ENCODE data around the gene IFT27.
"Not testable (repeated sequence)": the region's sequence is repeated elsewhere in the genome, so short reads cannot be mapped to it uniquely, and the experiment has no call there.

IFT27 gene

GRCh38 chr22:36745301-36745995 lies 30.5 kb downstream of the IFT27 start:
- DNase-seq (ENCODE audit: low read depth in 2 of 3, low spot score in 1 of 3) = no peak

GRCh38 chr22:36744791-36745190 lies 31.1 kb downstream of the IFT27 start:
- no peak for DNase-seq (ENCODE audit: low read depth in 2 of 3, low spot score in 1 of 3)

- no peak for DNase-seq (ENCODE audit: low read depth in 2 of 3, low spot score in 1 of 3)
Observed at GRCh38 chr22:36744413-36744765, 31.5 kb downstream of the IFT27 start.

GRCh38 chr22:36743591-36744412 lies 32.1 kb downstream of the IFT27 start:
- no peak for DNase-seq (ENCODE audit: low read depth in 2 of 3, low spot score in 1 of 3)

- no peak for DNase-seq (ENCODE audit: low read depth in 2 of 3, low spot score in 1 of 3)
Observed at GRCh38 chr22:36743011-36743410, 32.9 kb downstream of the IFT27 start.

GRCh38 chr22:36741968-36742367 lies 34.0 kb downstream of the IFT27 start:
- DNase-seq (ENCODE audit: low read depth in 2 of 3, low spot score in 1 of 3) = no peak

- no peak for DNase-seq (ENCODE audit: low read depth in 2 of 3, low spot score in 1 of 3)
Observed at GRCh38 chr22:36741204-36741793, 34.6 kb downstream of the IFT27 start.

GRCh38 chr22:36740716-36741115 lies 35.2 kb downstream of the IFT27 start:
- no peak for DNase-seq (ENCODE audit: low read depth in 2 of 3, low spot score in 1 of 3)

GRCh38 chr22:36739185-36739584 lies 36.7 kb downstream of the IFT27 start:
- no peak for DNase-seq (ENCODE audit: low read depth in 2 of 3, low spot score in 1 of 3)

GRCh38 chr22:36738416-36739020 lies 37.4 kb downstream of the IFT27 start:
- DNase-seq (ENCODE audit: low read depth in 2 of 3, low spot score in 1 of 3) = no peak

- no peak for DNase-seq (ENCODE audit: low read depth in 2 of 3, low spot score in 1 of 3)
Observed at GRCh38 chr22:36737776-36738175, 38.1 kb downstream of the IFT27 start.

GRCh38 chr22:36736701-36737320 lies 39.1 kb downstream of the IFT27 start:
- no peak for DNase-seq (ENCODE audit: low read depth in 2 of 3, low spot score in 1 of 3)

GRCh38 chr22:36734171-36735058 lies 41.5 kb downstream of the IFT27 start:
- DNase-seq (ENCODE audit: low read depth in 2 of 3, low spot score in 1 of 3) = no peak

GRCh38 chr22:36733271-36733670 lies 42.6 kb downstream of the IFT27 start:
- no peak for DNase-seq (ENCODE audit: low read depth in 2 of 3, low spot score in 1 of 3)

- DNase-seq (ENCODE audit: low read depth in 2 of 3, low spot score in 1 of 3) = no peak
Observed at GRCh38 chr22:36732609-36733008, 43.3 kb downstream of the IFT27 start.

- DNase-seq (ENCODE audit: low read depth in 2 of 3, low spot score in 1 of 3) = no peak
Observed at GRCh38 chr22:36731916-36732315, 44.0 kb downstream of the IFT27 start.

- DNase-seq (ENCODE audit: low read depth in 2 of 3, low spot score in 1 of 3) = not testable (repeated sequence)
Observed at GRCh38 chr22:36731321-36731720, 44.6 kb downstream of the IFT27 start.

- DNase-seq (ENCODE audit: low read depth in 2 of 3, low spot score in 1 of 3) = no peak
Observed at GRCh38 chr22:36730176-36730858, 45.6 kb downstream of the IFT27 start.

- DNase-seq (ENCODE audit: low read depth in 2 of 3, low spot score in 1 of 3) = no peak
Observed at GRCh38 chr22:36729321-36729720, 46.6 kb downstream of the IFT27 start.

- DNase-seq (ENCODE audit: low read depth in 2 of 3, low spot score in 1 of 3) = no peak
Observed at GRCh38 chr22:36728505-36728904, 47.4 kb downstream of the IFT27 start.

Measured in stimulated activated CD4-positive, alpha-beta T cell treated with anti-CD3 and anti-CD28 coated beads, Interleukin-12 subunit alpha, Interleukin-12 subunit beta, amount 100 ng/mL, for 48 hours (primary cell).